Measurements from ENCODE around the gene EARS2.

EARS2 gene

DNA sequence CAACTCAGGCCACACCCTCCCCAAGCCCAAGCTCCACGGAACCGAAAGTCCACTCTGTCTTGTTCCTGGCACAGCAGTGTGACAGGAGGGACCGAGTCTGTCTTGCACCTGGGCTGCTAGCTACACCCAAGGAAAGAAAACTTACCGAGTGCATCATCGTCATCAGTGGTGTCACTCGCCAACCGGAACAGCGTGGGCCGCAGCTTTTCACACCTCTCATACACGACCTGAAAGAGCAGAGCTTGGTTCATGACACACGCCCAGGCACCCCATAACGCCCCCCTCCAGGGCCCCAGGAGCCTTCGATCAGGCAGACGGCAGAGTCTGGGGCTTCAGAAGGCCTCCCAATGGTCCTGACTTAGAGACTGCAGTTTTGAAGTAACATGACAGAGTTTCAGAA lies 74.4 kb downstream of the EARS2 start:
- no peak for DNase-seq (ENCODE audit: low read depth)

DNA sequence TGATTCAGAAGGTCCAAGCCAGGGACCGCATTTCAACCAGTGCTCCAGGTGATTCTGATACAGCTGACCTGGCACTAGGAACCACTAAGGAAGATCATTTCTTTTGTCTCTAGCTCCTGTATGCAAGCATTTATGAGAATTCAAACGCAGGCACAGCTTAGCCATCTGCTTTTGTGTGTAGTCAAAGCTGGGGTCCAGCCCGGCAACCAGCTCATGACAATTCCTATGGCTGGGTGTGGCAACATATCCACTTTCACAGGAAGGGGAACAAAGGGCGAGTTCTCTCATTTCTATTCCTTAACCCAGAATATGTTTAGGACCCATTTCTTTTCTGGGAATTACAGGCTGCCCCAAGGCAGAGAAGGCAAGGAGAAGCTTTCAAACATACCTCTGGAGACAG lies 76.9 kb downstream of the EARS2 start:
- no peak for DNase-seq (ENCODE audit: low read depth)

DNA sequence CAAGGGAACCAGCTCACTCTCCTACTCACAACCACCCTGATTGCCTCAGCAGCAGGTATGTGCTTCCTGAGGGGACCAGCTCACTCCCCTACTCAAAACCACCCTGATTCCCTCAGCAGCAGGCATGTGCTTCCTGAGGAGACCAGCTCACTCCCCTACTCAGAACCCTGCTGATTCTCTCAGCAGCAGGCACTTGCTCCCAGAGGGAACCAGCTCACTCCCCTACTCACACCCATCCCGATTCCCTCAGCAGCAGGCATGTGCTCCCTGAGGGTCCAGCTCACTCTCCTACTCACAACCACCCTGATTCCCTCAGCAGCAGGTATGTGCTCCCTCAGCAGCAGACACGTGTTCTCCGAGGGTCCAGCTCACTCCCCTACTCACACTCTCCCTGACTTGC lies 78.0 kb downstream of the EARS2 start:
- DNase-seq (ENCODE audit: low read depth) = no peak

DNA sequence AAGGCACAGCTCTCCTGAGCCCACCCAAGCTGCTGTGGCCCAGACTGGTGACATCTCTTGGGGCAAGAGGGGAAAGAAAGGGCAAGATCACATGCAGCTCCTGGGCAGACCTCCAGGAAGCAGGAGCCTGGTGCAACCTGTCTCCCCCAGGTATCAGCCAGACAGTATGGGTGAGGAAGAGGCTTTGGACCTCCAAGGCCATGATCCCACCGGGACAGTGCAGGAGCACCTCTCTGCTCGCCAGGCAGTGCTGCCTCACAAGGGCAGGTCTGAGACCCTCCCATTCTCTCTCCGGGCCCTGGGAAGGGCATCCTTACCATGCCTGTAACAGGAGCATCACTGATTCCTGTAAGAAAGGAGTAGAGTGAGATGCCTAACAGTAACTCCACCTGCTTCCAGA lies 78.6 kb downstream of the EARS2 start:
- no peak for DNase-seq (ENCODE audit: low read depth)

GRCh38 chr16:23476289-23476688 lies 80.9 kb downstream of the EARS2 start:
- no peak for DNase-seq (ENCODE audit: low read depth)

All from GM04503 (cell line).